LoVo (cell line): ENCODE data around the gene SLC9A9.
A peak's percentile ranks its signal among the peaks of the same experiment; 100 is the strongest.
"Not testable (repeated sequence)": the region's sequence is repeated elsewhere in the genome, so short reads cannot be mapped to it uniquely, and the experiment has no call there.

Experiments
- DNase-seq: peaks from one replicate; pipeline ENCODE4 v3.0.0-alpha.2; 2016; ENCODE audit warnings: low spot score

SLC9A9 gene

DNA sequence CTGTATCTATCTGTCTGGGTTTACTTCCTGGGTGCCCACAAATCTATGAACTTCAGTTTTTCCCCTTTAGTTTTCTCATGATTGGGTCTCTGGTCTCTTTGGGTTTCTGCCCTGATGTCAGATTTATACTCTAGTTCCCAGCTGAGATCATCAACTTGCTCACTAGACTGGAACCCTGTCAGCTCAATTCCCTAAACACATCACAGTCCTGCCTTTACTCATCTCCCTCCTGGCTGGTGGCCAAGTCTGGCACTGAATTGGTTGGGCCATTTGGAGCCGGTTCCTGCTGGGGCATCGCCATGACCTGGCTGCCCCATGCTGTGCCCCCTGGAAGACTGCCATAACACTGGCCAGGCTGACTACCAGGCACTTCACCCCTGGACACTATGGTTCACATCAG is 383.4 kb downstream of the SLC9A9 start:
- peak; percentile 8 for DNase-seq

DNA sequence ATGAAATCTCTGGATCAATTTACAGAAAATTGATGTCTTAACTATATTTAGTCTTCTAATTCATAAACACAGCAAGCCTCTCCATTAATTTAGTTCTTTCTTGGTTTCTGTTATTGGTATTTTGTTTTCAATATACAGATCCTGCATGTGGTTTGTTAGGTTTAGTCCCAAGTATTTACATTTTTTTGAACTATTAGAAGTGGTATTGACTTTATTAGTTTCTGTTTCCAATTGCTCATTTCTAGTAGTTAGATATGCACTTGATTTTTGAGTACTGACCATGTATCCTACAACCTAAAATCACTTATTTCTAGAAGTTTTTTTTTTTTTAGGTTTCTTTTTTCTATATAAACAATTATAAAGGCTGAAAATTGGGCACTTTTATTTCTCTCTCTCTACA is 392.8 kb downstream of the SLC9A9 start:
- no peak for DNase-seq

DNA sequence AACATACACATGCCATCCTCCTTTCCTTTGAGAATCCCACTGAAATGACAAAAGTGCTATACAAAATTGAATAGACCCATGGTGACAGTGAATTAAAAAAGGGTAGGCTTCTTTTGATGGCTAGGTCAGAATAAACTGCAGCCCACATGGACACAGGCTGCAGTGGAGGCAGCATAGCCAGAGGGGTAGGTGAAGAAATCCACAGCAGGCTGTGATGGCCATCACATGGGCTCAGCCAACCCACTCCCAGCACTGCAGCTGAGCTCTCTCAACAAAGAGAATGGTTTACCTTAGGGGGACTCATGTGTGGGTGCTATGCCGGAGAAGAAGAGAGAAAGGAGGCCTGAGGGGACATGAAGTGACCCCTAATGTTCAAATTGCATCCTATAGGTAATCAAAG is 397.6 kb downstream of the SLC9A9 start:
- no peak for DNase-seq

DNA sequence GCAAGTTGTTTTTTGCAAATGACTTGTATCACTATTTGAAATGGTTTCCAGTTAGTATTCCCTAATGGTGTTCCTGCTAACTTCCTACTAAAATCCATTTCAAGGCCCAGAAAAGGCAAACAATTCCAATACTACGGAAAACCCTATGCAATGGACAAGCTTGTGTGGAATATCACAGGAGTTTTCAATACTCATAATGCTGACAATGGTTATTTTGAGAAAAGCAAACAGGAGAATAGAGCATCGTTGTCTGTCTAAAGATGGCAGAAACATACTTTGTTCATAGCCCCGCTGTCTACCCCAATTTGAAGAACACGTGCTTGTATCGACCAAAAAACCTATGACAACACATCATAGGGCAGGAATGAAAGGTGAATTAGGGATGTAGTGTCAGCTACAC is 400.8 kb downstream of the SLC9A9 start:
- no peak for DNase-seq

DNA sequence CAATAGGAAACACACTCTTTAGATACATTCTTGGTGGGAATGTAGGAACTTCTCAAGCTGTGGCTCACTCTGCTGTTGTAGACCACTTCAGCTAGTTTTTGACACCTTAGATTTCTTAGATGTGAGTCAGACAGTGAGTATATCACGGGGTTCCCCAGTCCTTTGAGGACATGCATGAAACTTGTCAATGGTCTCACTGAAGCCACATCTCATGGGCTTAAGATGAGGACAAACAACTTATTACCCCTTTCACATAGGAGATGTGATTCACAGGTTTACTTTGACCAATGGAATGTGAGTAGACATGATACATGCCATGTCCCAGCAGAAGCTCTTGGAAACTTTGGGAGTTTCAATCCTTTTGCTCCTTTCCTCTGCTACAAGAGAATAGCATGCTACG is 403.1 kb downstream of the SLC9A9 start:
- no peak for DNase-seq

DNA sequence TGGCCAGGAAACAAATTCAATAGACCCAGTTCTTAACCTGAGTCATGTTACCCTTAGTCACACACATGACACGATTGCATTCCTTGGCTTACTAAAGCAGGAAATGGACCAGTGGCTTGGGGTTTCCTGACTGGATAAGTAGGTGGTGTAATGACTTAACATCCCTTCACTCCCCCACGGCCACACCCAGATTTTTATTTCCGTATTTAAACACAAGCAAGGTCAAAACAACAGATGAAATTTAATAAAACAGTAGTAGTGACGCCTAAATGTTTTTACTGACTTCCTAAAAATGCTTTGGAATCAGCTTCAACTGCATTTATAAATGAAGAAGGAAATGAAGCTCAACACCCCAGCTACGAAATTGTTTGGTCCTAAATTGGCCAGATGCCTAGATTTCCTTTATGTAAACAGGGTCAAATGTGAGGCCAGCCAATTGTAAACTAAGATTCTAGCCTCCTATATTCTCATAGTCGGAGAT is 404.4 kb downstream of the SLC9A9 start:
- peak; percentile 83 for DNase-seq

DNA sequence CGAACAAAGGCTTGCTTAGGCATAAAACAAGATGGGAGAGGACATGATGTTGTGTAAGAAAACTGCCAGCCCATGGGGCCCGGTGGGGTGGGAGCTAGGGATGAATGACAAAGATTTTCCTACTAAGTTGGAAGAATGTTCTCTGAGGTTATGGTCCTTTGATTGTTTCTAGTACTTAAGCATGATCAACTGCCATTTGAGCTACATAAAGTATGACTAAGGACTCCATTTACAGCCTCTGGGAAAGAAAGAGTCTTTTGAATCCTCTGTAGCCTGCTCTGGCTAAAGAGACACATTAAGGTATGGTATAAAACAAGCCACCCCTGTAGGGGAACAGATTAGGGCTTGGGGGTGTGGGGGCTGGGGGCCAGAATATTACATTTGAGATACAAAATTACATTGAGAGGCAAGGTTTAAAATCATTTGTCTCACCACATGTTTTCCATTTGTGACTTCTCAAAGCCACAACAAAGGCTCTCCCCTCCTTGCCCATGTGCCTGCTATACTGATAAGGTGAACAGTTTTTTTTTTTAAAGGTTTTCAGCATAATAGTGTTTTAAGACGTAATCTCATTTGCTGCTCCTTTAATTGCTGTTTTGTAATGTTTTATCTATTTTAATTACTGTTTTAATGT is 405.3 kb downstream of the SLC9A9 start:
- no peak for DNase-seq

DNA sequence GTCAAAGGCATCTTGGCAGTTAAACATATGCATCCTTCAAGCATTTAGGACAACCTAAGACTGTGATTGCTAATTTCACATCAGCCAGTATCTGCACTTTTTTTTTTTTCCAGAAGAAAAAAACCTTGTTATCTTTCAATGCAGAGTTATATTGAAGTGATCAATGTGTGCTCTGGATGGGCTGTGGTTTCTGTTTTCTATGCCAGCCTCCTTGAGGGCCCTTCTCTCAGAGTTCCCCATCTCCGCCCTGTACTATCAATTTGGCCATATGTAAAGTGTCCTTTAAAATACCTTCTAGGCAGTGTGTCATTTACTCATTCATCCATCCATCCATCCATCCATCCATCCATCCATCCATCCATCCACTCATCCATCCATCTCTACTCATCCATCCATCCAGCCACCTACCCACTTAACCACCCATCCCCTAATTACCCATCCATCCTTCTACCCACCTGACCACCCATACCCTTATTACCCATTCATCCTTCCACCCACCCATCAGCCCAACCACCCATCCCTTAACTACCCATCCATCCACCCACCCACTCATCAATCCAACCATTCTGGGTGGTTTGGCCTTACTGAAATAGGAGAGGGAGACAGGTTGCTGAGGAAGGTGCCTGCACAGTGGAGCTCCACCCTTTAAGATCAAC is 406.6 kb downstream of the SLC9A9 start:
- DNase-seq, result no peak

DNA sequence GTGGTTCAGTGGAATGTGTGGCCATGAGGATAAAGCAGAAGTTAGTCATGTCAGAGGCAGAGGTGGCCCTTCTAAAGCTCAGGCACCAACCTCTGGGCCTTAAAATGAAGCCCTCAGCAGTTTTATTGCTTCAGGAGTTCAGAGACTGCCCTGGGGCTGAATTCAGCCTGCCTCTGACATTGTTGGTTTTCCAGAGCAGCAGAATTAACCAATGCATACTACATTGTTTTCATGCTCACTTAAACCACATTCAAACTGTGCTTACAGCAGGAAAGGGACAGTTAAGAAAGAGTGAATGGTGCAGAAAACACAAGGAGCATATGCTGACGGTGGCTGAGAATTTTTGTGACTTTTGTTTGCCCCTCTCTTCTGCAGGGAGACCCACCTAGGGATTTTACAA is 408.5 kb downstream of the SLC9A9 start:
- no peak for DNase-seq

DNA sequence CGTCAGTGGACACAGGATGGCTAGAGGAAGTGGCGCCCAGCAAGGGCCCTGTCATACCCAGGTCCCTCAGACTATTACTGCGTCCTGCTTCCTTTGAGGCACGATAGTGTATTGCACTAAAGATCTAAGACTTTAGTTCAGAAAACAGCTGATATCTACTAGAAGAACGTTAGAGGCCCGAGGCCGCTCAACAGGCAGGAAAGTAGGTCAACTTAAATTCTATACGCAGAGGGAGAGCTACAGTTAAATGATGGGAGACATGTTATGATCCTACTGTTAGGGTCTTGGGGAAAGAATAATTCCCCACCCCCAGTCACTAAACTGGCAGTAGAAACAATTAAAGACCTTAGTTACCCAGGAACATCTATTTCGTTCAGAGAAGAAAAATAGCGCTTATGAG is 410.9 kb downstream of the SLC9A9 start:
- no peak for DNase-seq

DNA sequence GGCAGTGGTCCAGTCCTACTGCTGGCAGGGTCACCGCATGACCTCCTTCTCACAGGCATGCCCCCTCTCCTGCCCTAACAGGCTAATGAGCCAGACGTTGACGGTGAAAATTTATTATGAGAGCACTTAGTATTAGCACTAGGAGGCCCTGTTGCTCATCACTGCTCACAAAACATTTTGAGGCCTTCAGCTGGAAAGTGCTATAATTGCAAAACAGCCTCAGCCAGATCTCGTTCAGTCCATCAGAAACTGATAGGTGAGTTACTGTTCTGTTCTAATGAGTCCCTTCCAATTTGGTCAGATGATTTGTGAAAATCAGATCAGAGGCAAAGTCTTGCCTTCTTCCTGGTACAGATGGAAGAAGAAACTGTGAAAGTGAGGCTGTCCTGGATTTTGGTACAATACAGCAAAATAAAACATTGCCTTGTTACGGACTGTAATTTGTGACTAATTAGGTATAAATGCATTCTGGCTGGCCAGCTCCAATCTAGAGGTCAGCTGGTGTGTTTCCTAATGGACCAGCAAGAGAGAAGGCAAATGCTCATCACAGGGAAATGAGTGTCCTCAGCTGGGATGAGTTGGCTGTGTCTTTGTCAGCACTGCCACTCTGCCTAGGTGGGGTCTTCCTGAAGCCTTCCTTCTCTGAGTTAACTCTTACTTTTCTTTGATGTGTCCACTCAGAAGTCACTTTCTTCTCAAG is 411.9 kb downstream of the SLC9A9 start:
- DNase-seq, result no peak

DNA sequence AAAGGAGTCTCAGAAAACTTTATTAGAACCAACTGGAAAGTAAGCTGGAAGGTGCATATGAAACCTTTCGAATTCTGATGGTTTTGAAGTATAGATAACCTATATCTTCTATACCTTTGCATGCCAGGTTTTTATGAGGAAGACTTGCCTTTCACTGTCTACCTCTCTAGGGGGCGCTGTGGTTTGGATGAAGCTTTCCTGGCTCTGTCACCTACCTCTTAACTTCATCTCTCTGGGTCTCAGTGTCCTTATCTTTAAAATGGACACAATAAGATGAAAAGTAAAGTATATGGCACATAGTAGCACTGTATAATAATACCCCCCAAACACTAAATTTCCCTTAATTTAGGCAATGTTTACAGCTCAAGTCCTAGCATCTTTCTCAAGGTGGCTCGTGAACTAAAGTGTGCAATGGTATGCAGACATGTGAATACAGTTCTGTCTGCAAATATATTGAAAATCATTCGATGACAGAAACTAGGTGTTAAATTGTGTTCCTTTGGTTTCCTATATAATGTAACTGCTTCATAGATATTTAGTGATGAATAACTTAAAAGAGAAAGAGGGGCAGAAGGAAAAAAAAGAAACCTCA is 414.4 kb downstream of the SLC9A9 start:
- DNase-seq, result no peak

DNA sequence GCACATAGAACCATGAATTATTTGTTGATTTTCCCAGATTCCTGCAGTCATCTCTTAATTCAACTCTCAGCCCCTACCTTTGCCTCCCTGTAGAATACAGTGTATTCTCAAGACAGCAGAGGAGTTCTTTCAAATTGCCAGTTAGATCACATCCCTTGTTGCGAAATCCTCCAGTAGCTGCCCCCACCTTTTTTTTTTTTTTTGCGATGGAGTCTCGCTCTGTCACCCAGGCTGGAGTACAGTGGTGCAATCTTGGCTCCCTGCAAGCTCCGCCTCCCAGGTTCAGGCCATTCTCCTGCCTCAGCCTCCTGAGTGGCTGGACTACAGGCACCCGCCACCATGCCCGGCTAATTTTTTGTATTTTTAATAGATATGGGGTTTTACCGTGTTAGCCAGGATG is 417.0 kb downstream of the SLC9A9 start:
- DNase-seq, result not testable (repeated sequence)

DNA sequence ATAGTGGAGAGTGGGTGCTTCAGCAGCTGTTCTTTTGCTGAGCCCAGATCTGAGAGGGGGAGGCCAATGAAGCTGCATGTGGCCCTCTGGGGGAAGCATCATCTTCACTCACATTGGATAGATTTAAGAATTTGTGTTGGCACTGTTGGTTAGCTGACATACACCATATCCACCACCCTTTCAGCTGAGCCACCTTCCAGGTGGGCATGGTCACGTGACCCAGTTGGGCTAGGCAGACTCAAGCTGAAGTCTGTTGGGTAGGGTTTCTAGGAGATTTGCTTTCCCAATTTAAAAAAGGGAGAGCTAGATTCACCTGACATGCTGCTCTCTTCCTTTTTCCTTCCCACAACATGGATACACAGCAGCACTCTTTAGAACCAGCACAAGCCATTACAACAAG is 417.7 kb downstream of the SLC9A9 start:
- DNase-seq, result no peak

DNA sequence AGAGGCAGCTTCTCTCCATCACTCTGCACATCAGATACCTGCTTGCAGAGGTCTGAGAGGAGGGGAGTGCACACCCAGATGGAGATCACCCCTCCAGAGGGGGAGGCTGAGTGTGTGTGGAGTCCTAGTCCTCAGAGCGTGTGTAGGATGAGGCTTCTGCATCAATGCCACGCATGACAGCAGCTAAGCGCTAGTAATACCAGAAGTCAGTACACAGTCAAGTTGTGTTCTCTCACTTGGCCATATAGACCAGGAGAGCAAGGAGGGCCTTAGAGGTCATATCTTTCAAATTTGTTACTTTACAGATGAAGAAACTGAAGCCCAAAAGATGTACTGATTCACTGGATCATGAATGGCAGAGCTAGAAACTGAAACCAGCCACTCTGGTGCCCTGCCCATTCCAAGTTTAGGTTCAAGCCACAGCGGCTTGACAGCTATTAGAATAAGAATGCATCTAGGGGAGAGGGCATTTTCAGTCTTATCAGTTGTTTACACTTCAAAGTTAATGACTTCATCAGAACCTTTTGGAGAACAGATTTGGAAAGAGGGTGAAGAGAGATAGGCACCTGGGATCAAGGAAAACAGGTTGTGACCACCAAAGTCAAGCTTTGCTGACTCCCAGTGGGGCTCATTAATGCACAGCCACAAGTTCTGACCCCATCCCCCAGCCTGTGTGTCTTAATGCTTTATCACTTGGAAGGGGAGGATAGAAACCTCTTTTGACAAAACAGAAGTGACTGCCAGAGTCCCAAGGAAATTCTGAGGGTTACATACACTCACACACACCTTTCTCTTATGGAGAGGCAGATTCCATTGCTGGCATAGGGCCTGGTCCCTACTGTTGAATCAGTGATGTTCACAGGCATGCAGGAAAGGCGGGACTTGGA is 418.4 kb downstream of the SLC9A9 start:
- DNase-seq, result no peak

DNA sequence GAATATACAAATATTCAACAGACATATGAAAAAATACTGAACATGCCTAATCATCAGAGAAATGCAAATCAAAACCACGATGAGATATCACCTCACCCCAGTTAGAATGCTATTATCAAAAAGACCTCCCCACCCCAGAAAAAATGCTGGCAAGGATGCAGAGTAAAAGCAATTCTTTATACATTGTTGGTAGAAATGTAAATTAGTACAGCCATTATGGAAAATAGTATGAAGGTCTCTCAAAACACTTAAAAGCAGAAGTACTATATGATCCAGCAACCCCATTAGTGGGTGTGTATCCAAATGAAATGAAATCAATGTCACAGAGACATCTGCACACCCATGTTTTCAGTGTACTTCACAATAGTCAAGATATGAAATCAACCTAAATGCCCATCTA is 420.0 kb downstream of the SLC9A9 start:
- DNase-seq, result no peak

DNA sequence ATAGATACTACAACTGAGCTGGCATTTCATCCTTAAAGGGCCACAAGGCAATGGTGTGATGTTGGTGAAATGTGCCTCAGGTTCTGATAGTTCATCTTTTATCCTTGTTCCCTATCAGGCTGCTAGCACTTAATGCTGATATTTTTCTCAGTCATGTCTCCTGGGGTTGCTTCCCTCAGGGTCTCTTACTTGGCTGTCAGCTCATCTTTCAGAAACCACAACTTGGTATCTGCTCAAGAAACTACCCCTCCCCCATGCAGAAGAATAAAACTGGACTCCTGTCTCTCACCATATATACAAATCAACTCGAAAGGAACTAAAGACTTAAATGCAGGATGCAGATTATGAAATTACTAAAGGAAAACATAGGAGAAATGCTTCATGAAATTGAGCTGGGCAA is 420.6 kb downstream of the SLC9A9 start:
- DNase-seq, result no peak

DNA sequence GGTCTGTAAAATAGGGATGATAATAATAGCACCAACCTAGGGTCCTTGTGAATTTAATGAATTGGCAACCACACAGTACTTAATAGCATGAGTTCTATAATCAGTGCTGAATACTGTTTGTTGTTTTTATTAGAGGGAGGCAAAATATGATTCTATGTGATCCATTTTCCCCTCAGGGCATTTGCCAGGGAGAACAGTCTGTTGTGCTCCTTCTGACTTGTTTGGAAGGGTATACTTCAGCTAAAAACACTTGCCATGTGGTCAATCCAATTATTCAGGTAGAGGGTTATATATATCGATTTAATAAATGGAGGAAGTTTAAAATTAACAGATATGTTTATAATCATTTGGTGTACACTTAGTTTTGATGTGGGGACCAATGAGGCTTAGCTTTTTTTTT is 423.4 kb downstream of the SLC9A9 start:
- no peak for DNase-seq

DNA sequence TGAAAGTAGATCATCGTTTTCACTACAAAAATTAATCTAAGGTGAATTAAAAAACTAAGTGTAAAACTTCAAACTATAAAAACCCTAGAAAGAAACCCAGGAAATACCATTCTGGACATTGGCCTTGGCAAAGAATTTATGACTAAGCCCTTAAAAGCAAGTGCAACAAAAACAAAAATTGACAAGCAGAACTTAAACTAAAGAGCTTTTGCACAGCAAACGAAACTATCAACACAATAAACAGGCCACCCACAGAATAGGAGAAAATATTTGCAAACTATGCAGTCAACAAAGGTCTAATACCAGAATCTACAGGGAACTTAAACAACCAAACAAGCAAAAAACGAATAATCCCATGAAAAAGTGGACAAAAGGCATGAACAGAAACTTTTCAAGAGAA is 426.7 kb downstream of the SLC9A9 start:
- DNase-seq, result no peak

DNA sequence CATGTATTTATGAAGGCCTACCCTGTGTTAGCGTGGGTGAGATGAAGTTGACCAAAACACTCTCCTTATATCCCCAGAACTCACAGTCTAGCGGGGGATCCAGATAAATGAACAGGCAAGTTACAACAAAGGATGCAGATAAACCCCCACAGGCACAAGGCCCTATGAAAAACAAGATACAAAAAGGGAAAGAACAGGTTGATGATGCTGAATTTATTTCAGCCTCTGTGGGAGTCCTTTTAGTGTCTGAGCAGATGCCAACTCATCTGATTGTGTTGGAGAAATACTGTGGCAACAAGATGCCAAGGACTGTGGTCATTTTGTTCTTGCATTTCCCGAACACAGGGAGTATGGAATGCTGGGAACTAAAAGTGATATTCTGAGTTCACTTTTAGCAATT is 428.7 kb downstream of the SLC9A9 start:
- no peak for DNase-seq

DNA sequence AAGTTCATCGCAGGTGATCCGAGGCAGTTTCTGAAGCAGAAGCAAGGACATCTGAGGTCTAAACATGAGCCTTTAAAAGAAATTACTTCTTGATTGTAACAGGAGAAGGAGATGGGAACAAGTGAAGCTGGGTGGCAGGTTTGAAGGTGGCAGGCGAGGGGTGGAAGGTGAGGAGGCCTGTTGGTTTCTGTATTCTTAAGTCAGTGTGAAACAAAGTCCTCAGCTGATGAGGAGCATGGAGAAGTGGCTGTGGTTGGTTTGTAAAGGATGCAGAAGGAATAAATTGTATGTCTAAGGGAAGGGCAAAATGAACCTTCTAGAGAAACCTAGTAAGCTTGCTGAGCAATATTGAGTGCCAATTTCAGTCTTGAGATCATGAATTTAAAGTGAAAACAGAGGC is 429.9 kb downstream of the SLC9A9 start:
- no peak for DNase-seq

DNA sequence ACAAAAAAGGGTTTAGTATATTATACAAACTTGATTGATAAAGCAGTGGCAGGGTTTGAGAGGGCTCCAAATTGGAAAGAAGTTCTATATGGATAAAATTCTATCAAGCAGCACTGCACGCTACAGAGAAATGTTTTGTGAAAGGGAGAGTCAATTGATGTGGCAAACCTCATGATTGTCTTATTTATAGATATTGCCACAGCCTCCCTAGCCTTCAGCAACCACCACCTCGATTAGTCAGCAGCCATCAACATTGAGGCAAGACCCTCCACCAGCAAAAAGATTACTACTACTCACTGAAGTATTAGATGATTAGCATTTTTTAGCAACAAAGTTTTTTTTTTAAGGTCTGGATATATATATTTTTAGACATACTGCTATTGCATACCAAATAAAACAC is 432.0 kb downstream of the SLC9A9 start:
- no peak for DNase-seq
